Caki2 (cell line): Measurements from ENCODE around the gene HHIPL2. TPM values are rescaled to one million over a fixed set of nuclear protein-coding genes. Genes with fewer than 3 reads are reported as not detected.
A peak's percentile ranks its signal among the peaks of the same experiment; 100 is the strongest.
"Not testable (repeated sequence)": the region's sequence is repeated elsewhere in the genome, so short reads cannot be mapped to it uniquely, and the experiment has no call there.

Experiments used
- DNase-seq: peaks from one replicate; pipeline ENCODE4 v3.0.0-alpha.2; 2015; ENCODE audit warnings: low read depth
- in situ Hi-C: cut with HindIII; loops from 2 replicates; pipeline ENCODE4 v1.10.0; 2016; ENCODE audit warnings: low sequenced_read_pairs, low pct_unique_long_range_greater_than_20kb, mixed read lengths
- total RNA-seq: library from RNA; depleted of rRNA; stranded (reverse); fragments of >200 nt; shearing (Covaris generic); gene quantifications from 2 replicates; pipeline ENCODE4 v1.2.3, GENCODE V29; 2014; ENCODE audit warnings: low replicate concordance

The HHIPL2 gene
- total RNA-seq, 1 experiment from 2014 or later, result 11.3 TPM

DNA sequence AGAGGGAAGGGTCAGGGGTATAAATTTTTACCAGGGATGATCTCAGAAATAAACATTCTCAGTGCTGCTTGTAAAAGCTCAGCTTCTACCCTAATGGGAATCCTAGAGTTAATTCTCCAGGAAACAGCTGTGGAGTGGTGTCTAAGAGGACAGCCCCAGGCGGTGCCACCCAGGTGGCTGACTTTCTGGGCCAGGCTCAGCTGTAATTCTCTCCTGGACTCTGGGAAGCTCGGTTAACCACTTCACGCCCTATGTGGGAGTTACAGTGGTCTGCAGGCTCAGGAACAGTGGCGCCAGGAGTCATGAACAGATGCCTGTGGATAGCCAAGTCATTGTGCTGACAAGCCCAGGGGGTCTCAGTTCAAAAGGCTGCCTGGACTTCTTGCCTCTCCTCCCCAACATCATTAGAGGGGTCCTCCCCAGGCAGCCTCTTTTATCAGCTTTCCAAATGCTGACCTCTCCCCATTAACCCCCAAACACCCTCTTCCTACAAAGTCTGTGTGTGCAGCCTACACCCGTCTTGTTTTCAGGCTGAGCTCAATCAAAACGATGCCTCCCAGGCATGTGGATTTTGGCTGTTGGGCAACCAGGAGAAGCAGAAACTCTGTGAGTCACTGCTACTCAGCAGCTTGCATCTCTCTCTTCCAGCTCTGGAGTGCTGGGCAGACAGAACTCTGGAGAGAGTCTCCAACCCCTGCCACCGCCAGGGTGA is 1.2 kb downstream of the HHIPL2 start:
- in situ Hi-C loops, result no loop called here
- peak; percentile 78 for DNase-seq

DNA sequence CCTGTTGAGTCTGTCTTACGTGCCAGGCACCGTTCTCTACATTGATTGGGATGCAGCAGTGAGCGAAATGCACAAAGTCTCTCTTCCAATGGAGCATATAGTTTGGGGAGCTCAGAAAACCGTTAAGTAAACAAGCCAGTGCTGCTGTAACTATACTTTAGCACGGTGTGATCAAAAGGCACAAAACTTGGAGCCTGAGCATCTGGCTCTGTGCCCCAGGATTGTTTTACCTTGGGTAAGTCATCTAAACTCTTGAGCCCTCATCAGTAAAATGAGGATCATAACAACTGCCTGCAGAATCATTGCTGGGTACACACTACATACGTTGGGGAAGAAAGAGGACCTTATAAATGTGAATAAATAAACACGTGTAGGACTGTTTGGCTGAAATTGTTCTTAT is 1.8 kb downstream of the HHIPL2 start:
- DNase-seq, result no peak
- in situ Hi-C loops, result no loop called here

DNA sequence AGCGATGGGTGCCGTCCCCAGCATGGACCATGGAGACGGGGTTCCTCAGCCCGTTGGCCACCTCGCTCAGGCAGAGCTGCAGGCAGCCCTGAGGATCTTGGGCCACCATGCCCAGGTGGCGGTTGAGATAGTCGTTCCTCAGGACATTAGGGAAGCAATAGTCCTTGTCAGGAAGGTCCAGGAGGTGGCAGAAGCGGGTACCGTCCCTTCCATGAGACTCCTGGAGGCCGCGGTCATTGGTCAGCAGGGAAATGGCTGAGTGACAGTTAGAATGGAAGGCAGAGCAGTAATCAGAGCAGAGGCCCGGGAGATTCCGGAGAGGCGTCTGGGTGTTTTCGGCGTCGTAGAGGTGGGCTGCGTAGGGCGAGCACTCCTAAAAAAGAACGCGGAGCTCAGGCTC is 4.1 kb downstream of the HHIPL2 start:
- in situ Hi-C loops, result no loop called here
- DNase-seq, result no peak

DNA sequence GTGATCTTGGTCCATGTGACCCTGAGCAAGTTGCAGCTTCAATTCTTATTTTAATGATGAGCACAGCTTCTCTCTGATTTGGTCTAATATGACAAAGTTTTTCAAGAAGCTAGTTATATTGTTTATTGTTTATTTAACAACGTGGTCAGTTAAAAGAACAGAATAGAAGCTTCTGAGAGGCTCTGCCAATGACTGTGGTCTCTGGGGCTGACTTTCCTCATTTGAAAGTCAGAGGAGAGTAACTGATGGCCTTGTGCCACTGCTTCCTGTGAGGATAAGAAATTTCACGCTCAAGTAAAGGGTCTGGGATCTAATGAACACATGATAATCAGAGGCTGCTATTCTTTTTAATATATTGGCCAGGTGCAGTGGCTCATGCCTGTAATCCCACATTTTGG is 7.3 kb downstream of the HHIPL2 start:
- in situ Hi-C loops, result no loop called here
- DNase-seq, result no peak

DNA sequence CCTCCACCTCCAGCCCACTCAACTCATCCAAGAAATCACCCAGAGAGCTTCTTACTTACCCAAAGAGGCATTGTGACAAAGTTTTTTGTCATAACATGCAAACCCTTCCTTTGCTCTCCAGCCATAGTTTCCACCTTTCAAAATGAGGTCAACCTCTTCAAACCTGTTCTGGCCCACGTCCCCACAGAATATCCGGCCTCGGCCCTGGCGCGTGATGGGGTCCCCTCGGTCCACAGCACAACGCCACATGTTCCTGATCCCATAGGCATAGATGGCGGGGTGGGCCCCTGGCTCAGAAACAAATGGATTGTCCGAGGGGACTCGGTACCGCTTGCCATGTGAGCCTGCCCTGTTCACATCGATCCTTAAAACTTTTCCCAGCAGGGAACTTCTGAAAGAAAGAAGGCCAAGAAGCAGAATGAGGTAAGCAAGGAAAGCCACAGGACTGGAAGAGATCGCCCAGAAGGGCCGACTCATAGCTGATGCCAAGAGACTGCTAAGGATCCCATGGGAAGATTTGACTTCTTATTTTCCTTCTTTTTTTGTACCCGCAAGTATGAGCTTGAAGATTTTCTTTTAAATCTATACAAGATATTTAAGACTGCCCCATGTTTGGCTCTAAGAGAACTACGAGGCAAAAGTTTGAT is 7.8 kb downstream of the HHIPL2 start:
- DNase-seq, result no peak
- in situ Hi-C loops, result no loop called here

DNA sequence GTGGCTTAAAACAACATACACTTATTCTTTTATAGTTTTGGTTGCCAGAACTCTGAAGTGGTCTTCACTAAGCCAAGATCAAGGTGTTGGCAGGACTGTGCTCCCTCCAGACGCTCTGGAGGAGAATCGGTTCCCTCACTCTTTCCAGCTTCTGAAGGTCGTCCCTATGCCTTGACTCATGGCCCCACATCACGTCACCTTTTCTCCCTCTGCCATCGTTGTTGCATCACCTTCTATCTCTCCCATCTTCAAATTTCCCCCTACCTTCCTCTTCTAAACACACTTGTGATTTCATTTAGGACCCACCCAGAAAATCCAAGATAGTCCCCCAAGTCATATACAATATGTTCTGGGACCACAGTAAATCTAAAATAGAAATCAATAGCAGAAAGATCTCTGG is 12.4 kb downstream of the HHIPL2 start:
- DNase-seq, result no peak
- in situ Hi-C loops, result no loop called here

DNA sequence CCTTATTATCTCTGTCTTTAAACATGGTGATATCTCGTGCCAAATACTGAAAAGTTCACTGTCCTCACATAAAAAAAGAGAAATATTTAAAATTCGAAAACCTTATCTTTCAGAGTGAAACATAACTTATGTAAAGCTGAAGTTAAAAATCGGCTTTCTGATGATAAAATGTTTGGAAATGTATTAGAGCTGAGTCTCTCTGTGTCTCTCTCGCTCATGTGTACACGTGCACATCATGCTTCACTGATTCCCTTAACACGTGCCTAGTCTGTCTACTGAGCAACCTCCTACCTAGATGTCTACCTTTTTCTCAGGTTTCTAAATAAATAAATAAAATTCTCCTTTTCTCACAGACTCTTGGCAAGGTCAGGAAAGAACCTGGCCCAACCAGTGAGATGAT is 17.1 kb downstream of the HHIPL2 start:
- DNase-seq, result no peak
- in situ Hi-C loops, result no loop called here

DNA sequence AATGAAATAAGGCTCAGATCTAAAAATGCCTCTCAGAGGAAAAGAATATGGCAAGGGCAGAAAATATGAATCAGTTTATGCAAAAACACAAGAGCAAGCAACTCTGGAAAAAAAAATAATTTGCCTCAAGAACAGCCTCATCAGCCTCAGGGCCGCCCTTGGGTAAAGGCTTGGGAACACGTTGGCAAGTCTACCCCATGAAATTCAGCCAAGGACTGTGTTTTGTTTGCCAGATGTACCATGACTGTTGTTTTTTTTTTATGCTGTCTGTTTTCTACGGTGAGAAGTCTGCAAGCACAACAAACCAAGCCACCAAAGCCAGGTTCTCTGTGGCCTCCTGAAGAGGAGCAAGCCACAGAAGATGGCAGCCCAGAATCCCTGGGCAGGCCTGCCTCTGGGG is 18.0 kb downstream of the HHIPL2 start:
- no peak for DNase-seq
- in situ Hi-C loops, result no loop called here

DNA sequence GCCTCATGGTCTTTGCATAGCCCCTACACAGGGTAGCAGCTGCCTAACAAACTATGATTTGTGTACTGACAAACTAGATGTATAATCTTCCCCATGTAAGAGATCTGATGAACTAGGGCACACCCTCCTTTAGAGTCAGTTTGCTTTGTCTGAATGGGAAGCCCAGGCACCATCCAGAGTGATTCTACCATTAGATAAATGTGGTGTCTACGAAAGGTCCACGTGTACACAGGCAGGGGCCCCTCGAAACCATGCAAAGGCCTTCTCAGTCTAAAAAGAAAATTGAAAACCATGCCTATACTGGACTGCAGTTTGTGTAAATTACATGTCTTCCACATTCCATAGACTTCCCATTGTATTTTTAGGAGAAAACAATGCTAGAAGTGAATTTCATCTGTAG is 18.7 kb downstream of the HHIPL2 start:
- no peak for DNase-seq
- in situ Hi-C loops, result no loop called here

DNA sequence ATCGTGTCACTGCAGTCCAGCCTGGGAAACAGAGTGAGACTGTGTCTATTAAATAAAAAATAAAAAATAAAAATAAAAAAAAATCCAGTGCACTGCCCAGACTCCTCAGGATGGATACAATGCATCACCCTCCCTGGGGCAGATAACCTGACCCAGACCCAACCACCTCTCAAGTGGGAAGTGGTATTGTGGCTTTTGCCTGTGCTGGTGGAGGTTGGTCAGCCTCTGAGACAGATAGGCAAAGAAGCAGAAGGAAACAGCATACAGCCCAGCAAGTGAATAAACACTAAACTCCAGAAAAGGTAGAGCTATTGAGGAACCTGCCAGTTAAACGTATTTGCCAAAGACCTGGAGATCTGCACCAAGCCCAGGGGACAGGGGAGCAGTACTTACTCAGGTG is 22.0 kb downstream of the HHIPL2 start:
- DNase-seq, result no peak
- in situ Hi-C loops, result no loop called here

DNA sequence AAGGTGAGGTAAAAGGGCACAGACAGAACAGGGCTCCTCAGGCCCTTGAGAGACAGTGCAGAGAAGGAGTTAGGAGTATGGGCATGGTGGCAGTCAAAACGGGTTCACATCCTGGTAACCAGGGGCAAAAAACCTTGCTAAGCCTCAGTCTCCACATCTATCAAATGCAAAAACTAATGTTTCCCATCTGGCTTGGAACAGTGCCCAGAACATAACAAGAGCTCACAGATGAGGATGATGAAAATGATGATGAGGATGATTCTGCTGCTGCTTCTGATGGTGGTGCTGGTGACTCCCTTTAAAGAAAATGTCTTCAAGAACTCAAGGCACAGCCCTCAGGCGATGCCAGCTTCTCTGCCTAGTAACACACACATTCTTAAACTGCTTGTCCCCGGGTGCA is 24.1 kb downstream of the HHIPL2 start:
- no peak for DNase-seq

DNA sequence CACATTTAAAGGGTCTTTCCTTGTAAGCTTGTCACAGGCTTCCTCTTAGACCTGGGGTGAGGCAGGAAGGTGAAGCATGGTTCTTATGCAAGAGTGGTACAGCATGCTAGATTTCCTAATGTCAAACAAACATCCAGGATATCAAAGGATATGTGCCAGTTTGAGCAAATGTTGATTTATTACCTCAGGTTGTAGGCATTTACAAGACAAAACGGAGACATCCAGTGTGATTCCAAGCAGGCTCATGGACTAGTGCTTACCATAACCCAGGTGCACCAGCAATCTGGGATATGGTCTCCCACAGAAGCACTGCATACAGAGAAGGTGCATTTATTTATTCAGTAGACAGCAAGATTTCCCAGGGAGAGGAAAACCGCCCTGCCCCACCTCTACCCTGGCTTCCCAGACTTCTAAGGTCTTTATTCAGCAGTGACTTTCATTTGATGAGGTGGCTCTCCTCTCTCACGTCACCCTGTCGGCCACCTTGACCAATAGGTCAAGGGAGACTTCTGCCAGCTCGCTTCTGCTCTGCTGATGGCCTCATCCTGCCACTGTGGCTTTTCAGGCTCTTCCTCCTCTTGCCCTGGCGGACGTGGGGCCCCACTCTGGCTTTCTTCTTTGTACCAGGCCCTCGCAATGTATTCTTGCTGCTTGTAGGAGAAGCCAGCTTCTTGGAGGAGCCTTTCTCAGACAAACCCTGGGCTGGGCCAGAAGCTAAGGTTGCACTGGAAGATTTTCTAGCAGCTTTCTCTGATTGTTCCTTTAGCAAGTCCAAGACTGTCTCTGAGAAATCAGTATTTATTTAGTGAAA is 25.6 kb downstream of the HHIPL2 start:
- DNase-seq, result no peak
- in situ Hi-C loops, result no loop called here

More for the DNA sequence above, 24.1 kb downstream of the HHIPL2 start:
- in situ Hi-C loops, result no loop called here

DNA sequence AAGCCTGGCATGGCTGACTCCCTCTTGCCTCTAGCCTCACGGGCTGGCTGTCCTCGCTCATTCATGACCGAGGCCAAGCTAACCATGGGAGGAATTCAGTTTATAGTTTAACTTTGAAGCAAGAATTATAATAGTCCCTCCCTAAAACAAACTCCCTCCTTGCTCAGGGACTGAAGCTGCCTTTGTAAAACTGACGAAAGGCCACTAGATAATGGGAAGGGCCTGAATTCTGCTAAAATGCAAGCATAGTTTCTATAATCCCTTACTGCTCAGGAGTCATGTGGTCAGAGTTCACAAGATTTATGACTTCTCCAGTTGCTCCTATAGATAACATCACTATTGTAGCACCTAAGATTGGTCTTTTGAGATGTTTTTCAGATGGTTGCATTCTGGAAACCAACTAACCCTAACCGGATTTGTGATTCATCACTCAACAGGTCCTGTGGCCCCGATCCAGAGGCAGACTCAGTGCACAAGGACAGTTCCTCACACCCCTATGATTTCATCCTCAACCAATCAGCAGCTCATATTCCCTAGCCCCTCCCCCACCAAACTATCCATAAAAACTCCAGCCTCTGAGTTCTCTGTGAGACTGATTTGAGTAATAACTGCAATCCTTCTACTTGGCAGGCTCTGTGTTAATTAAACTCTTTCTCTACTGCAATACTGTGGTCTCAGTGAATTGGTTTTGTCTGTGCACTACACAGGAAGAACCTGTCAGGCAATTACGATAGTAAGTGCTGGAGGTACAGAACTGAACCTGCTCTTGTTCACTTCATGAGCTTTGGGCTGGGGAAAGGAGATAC is 26.4 kb downstream of the HHIPL2 start:
- in situ Hi-C loops, result no loop called here
- DNase-seq, result peak; percentile 89

DNA sequence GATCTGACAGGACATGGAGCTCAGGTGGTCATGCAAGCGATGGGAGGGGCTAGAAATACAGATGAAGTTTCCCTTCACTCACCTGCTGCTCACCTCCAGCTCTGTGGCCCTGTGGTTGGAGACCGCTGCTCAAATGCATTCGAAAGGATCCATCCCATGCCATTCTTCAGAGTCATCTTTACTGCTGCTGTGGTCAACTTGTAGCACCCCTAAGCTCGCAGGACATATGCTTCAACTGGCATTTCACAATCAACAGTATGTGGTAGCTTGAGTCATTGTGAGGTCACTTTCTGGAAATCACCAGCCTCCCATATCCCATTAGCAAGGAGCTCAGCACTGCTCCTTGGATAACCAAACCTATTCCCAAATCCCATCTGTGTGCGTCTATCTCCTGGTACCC is 58.4 kb downstream of the HHIPL2 start:
- DNase-seq, in situ Hi-C loops: not testable (repeated sequence)

DNA sequence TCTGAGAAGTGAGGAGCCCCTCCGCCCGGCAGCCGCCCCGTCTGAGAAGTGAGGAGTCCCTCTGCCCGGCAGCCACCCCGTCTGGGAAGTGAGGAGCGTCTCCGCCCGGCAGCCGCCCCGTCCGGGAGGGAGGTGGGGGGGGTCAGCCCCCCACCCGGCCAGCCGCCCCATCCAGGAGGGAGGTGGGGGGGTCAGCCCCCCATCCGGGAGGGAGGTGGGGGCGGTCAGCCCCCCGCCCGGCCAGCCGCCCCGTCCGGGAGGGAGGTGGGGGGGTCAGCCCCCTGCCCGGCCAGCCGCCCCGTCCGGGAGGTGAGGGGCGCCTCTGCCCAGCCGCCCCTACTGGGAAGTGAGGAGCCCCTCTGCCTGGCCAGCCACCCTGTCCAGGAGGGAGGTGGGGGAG is 60.1 kb downstream of the HHIPL2 start:
- in situ Hi-C loops, DNase-seq: not testable (repeated sequence)

DNA sequence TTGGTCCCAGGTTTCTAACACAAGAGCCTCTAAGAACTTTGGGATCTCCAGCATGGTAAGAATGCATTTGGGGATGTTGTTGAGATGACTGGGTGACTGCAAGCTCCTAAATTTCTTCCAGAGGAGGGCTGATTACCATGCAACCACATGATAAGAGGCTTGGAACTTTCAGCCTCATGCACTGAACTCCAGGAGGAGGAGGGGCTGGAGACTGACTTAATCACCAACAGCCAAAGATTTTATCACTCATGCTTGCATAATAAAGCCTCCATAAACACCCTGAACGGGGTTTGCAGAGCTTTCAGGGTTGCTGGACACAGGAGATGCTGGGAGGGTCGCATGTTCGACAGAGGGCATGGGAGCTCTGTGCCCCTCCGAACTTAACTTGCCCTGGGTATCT is 63.9 kb downstream of the HHIPL2 start:
- in situ Hi-C loops, DNase-seq: not testable (repeated sequence)

DNA sequence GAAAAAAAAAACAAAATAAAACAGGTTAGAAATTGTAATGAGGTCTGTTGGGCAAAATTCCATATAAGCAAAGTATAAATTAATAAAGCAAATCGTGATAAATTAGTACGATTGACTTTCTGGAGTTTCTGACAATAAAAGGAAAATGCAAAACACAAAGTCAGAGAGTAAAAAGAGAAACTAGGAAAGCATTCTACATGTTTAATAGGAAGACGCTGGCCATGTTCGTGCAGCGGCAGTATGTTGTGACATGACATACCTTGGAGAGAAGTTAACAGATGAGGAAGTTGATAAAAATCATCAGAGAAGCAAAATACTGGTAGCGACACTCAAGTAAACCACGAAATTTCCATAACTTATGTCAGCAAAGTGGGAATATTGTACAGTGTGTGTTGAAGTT is 68.3 kb downstream of the HHIPL2 start:
- DNase-seq, in situ Hi-C loops: not testable (repeated sequence)

DNA sequence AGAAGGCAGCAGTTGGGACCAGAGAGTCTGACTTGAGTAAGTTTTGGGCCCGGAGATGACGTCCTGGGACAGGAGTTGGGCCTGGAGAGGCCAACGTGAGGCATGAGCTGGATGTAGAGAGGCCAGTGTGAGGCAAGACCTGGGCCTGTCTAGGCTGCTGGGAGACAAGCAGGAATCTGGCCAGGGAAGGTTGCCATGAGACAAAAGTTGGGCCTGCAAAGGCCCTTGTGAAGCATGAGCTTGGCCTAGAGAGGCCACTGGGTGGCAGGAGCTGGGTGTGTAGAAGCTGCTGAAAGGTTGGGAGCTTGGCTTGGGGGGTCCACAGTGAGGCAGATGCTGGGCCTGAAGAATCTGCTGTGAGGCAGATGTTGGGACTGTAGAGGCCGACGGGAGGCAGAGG is 71.5 kb downstream of the HHIPL2 start:
- DNase-seq, in situ Hi-C loops: not testable (repeated sequence)
